Small intestine (tissue), 7 donors: Measurements from ENCODE around the gene TMEM41A. TPM values are rescaled to one million over a fixed set of nuclear protein-coding genes. Genes with fewer than 3 reads are reported as not detected.
"Not testable (repeated sequence)": the region's sequence is repeated elsewhere in the genome, so short reads cannot be mapped to it uniquely, and the experiment has no call there.

Source experiments
- DNase-seq, 2 donors: peaks; one replicate each; pipeline versions ENCODE4 v3.0.0 to v3.0.0-alpha.2; 2013
- FAIRE-seq: peaks from 2 replicates; lab custom pipeline; 2012; peaks lifted over from hg19 to GRCh38; lab: Jason Lieb, UNC
- H3K27ac ChIP-seq, 3 donors: one replicate each; pipeline ENCODE4 v1.5.1; 2013; ENCODE audit warnings: low read length in 2 of 3, mild to moderate bottlenecking in 2 of 3, control low read depth in 1 of 3, inconsistent platforms in 1 of 3, low read depth in 1 of 3, moderate library complexity in 1 of 3
- H3K27me3 ChIP-seq, 3 donors: one replicate each; pipeline ENCODE4 v1.6.1; 2013; ENCODE audit warnings: low read length in 3 of 3, inconsistent platforms in 1 of 3; ENCODE audit not compliant: control insufficient read depth in 3 of 3, insufficient read depth in 3 of 3
- H3K36me3 ChIP-seq, 3 donors: one replicate each; pipeline ENCODE4 v1.6.1; 2013; ENCODE audit warnings: low read length in 3 of 3, inconsistent platforms in 1 of 3, low read depth in 1 of 3, mild to moderate bottlenecking in 1 of 3, moderate library complexity in 1 of 3; ENCODE audit not compliant: control insufficient read depth in 3 of 3, insufficient read depth in 2 of 3
- H3K4me1 ChIP-seq, 3 donors: one replicate each; pipeline ENCODE4 v1.6.1; 2013; ENCODE audit warnings: low read length in 2 of 3, inconsistent platforms in 1 of 3, low read depth in 1 of 3, mild to moderate bottlenecking in 1 of 3, moderate library complexity in 1 of 3; ENCODE audit not compliant: control insufficient read depth in 3 of 3, insufficient read depth in 2 of 3
- H3K4me3 ChIP-seq, 3 donors: one replicate each; pipeline ENCODE4 v1.5.1; 2013; ENCODE audit warnings: low read length in 3 of 3, control low read depth in 1 of 3, inconsistent platforms in 1 of 3, low read depth in 1 of 3, mild to moderate bottlenecking in 1 of 3, moderate library complexity in 1 of 3
- H3K9me3 ChIP-seq, 2 donors: one replicate each; pipeline ENCODE4 v1.6.1; 2013; ENCODE audit warnings: low read depth in 1 of 2, low read length in 1 of 2; ENCODE audit not compliant: control insufficient read depth in 2 of 2, insufficient read depth in 1 of 2
- WGBS, 3 donors: extraction: QIAGEN DNeasy Blood & Tissue Kit; methylation state at CpG; one replicate each; pipeline ENCODE4 v1.1.7; 2013; 5-methylcytosine and 5-hydroxymethylcytosine counted together
- polyA plus RNA-seq, 4 donors: library from polyadenylated mRNA; stranded (reverse) in 3 of 4; unstranded in 1 of 4; fragments of 200-250 nt in 3 of 4; fragments of 120-200 nt in 1 of 4; gene quantifications; one replicate each; pipeline versions ENCODE4 v1.2.1 to v1.2.3, GENCODE V29; 2013
- donor health status: healthy with polysubstance abuse.
- donor health status: control.
- donor health status: control.
- donor health status: Bipolar disorder and iron deficiency.
- donor health status: healthy.

TMEM41A gene
- polyA plus RNA-seq, 4 donors = 20.5 to 75.1 (median 37.8) TPM

DNA sequence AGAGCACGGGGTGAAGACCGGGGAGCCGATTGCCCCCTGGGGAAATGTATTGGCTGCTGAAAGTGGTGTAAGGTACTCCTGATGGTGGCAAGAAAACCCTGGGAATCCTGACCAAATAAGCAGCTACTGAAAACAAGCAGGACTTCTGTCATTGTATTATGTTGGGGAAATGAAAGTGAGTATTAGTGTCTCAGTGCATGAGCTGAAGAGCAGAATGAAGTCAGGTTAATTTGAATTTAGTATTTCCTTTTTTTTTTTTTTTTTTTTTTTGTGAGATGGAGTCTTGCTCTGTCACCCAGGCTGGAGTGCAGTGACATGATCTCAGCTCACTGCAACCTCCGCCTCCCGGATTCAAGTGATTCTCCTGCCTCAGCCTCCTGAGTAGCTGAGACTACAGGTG is 32.7 kb downstream of the TMEM41A start:
- WGBS, 3 donors = 90 to 94% (median 93%) methylated on average over 5 of the region's 5 CpGs
- not testable (repeated sequence) for FAIRE-seq

DNA sequence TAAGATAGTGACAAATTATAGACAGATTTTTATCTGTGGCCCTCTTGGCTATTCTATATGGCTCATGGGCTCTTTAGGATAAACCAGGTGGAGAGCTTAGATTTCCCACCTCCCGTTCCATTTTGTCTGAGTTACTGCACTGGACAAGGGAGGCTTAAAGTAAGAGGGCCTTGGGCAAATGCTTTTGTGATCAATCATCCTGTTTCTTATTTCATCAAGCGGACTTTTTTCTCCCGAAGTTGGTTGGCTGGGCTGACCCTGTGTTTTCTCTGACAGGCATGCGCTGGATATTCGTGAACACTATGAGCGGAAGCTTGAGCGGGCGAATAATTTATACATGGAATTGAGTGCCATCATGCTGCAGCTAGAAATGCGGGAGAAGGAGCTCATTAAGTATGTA is 33.4 kb downstream of the TMEM41A start:
- DNase-seq = no peak
- H3K9me3 ChIP-seq = no peaks in the 10 kb centered on the region
- WGBS, 3 donors = 90 to 96% (median 95%) methylated on average over 9 of the region's 9 CpGs
- H3K27me3 ChIP-seq = no peaks in the 10 kb centered on the region
- H3K27ac ChIP-seq = no peak overlapping the region
- peaks cover 11 to 59% (median 21%) of the 10 kb centered on the region in 3 donors for H3K36me3 ChIP-seq
- H3K4me3 ChIP-seq = no peak overlapping the region
- no peak for FAIRE-seq
- H3K4me1 ChIP-seq = no peaks in the 10 kb centered on the region

More for the DNA sequence above, 32.7 kb downstream of the TMEM41A start:
- H3K4me1 ChIP-seq, DNase-seq, H3K4me3 ChIP-seq, H3K9me3 ChIP-seq, H3K27ac ChIP-seq, H3K27me3 ChIP-seq: not testable (repeated sequence)
- H3K36me3 ChIP-seq = peaks cover 11 to 59% (median 21%) of the 10 kb centered on the region in 3 donors

DNA sequence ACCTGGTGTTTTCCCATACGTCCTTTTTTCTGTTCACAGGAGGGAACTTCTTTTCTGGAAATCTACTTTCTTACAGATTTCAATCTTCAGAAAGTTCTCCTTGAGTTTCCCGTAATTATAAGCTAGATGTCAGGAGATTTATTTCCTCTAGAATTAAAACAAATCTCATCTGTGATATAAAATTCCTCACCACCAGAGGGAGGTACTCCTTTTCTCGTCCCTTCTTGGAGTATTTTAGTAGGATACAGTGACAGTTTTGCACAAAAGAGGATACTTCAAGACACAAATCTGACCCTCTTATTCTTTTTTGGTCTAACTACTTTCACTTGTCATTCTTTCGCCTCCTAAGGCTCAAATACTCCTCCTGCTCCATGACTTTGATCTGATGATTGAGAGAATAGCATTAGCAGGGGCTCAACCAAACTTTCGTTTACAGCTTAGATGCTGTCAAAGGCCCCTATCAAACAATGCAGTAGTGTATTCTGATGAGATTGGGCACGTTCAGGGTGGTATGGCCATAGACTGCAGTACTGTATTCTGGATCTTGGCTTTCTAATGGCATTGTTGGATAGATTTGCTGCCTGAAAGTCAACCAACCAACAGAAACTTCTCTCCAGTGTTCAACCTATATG is 38.0 kb downstream of the TMEM41A start:
- no peaks in the 10 kb centered on the region for H3K27me3 ChIP-seq
- peaks cover 5 to 57% (median 13%) of the 10 kb centered on the region in 3 donors for H3K36me3 ChIP-seq
- H3K4me1 ChIP-seq = no peaks in the 10 kb centered on the region
- no peak for FAIRE-seq
- H3K27ac ChIP-seq = no peak overlapping the region
- peak; percentile 16 to 35 for DNase-seq
- WGBS, 3 donors = 64 to 75% (median 70%) methylated on average over 6 of the region's 6 CpGs
- H3K9me3 ChIP-seq = no peaks in the 10 kb centered on the region
- H3K4me3 ChIP-seq = no peak overlapping the region

DNA sequence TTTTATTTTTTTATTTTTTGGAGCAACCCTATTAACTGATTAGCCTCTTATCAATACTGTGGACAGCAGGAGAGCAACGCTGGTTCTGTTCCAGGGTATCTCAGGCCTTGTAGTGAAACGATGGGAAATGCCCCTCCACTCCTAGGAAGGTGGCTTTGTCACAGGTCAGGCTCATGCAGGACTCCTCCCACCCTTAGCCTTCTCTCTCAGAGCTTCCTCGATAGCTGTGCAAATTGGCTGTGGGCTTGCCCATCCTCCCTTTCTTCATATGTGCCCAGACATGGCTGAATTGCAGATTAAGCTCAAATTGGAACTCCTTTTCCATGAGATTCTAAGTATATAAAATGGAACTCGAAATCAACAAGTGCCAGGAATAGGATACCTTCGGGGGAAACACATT is 38.5 kb downstream of the TMEM41A start:
- 78 to 83% (median 79%) methylated on average over 5 of the region's 5 CpGs for WGBS, 3 donors

DNA sequence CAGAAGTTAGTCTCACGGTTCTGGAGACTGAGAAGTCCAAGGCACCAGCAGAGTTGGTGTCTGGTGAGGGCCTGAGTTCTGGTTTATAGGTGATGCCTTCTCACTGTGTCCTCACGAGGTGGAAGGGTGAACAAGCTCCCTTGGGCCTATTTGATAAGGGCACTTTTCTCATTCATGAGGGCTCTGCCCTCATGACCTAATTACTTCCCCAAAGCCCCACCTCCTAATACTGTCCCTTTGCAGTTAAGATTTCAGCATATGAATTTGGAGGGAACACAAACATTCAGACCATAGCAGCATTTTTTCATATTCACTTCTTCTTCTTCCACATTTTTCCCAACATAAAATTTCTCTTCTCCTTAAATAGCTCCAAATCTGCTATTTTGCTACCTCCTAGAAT is 41.5 kb downstream of the TMEM41A start:
- Histone ChIP-seq H3K27me3 (no peaks in the 10 kb centered on the region), H3K27ac (no peak overlapping the region), H3K36me3 (peaks cover 0 to 43% (median 8%) of the 10 kb centered on the region in 3 donors), H3K4me1 (no peaks in the 10 kb centered on the region), H3K4me3 (no peak overlapping the region), H3K9me3 (no peaks in the 10 kb centered on the region)
- 80 to 85% (median 83%) methylated on average over 2 of the region's 2 CpGs for WGBS, 3 donors
- no peak for FAIRE-seq
- DNase-seq = no peak

More for the DNA sequence above, 38.5 kb downstream of the TMEM41A start:
- Histone ChIP-seq H3K27ac (no peak overlapping the region), H3K4me3 (no peak overlapping the region), H3K9me3 (no peaks in the 10 kb centered on the region), H3K36me3 (peaks cover 2 to 53% (median 10%) of the 10 kb centered on the region in 3 donors), H3K4me1 (no peaks in the 10 kb centered on the region), H3K27me3 (no peaks in the 10 kb centered on the region)
- DNase-seq (no peak), FAIRE-seq (no peak)

DNA sequence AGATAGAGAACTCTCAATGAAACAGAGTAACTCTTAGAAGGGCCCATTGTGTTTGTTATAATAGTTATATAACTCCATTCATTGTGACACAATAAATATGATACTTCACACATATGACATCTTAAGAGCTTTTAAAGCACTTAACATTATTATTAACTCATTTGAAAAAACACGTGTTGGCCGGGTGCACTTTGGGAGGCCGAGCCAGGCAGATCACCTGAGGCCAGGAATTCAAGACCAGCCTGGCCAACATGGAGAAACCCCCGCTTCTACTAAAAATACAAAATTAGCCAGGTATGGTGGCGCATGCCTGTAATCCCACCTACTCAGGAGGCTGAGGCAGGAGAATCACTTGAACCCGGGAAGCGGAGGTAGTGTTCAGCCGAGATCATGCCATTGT is 47.4 kb downstream of the TMEM41A start:
- H3K27ac ChIP-seq, FAIRE-seq, H3K4me3 ChIP-seq, H3K4me1 ChIP-seq, DNase-seq, H3K27me3 ChIP-seq, H3K9me3 ChIP-seq: not testable (repeated sequence)
- WGBS, 3 donors = 91 to 97% (median 93%) methylated on average over 8 of the region's 8 CpGs
- H3K36me3 ChIP-seq = peaks cover 0 to 31% (median 2%) of the 10 kb centered on the region in 3 donors

DNA sequence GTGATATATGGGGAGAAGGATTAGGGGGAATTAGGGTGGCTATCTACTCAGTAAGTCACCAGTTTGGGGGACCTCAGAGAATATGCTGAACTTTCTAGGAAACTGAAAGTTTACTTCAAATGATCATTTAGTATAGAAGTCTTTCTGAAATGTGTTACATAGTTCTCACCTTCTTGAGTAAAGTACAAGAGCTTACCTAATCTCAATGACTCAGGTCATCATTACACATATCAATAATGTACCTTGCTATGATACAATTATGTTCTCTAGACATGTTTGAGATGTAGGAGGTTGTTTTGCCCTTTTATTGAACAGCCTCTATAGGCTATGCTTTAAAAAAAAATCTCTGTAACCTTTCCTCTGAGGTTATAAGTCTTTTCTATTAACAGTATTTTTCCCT is 50.7 kb downstream of the TMEM41A start:
- H3K36me3 ChIP-seq = peaks cover 0 to 32% (median 6%) of the 10 kb centered on the region in 3 donors
- H3K4me3 ChIP-seq = no peak overlapping the region
- no peaks in the 10 kb centered on the region for H3K4me1 ChIP-seq
- DNase-seq (peak in 1 of 2 donors; percentile 35), FAIRE-seq (no peak)
- peak overlapping the region in 1 of 3 donors; percentile 30 for H3K27ac ChIP-seq
- no peaks in the 10 kb centered on the region for H3K27me3 ChIP-seq
- H3K9me3 ChIP-seq = no peaks in the 10 kb centered on the region

DNA sequence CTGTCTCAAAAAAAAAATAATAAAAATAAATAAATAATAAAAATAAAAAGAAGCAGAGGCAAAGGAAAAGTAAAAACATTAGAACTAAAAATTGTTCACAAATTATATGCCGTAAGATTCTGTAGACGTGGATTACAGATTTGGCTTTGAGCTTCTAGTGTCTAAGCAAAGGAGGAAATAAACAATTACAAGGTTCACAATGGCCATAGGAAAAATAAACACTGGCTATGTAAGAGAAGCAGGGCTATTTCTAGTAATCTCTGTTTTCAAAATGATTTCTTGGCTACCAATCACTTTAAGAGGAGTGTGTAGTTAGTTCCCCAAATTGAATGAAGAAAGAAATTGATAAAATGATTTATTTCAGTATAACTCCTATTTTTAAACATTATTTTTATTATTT is 54.5 kb downstream of the TMEM41A start:
- DNase-seq (no peak), FAIRE-seq (no peak)
- Histone ChIP-seq H3K4me1 (no peaks in the 10 kb centered on the region), H3K27me3 (no peaks in the 10 kb centered on the region), H3K36me3 (peaks cover 2 to 22% (median 6%) of the 10 kb centered on the region in 3 donors), H3K9me3 (no peaks in the 10 kb centered on the region), H3K27ac (no peak overlapping the region), H3K4me3 (no peak overlapping the region)
- WGBS, 3 donors = 85 to 92% (median 85%) methylated on average over 2 of the region's 2 CpGs

DNA sequence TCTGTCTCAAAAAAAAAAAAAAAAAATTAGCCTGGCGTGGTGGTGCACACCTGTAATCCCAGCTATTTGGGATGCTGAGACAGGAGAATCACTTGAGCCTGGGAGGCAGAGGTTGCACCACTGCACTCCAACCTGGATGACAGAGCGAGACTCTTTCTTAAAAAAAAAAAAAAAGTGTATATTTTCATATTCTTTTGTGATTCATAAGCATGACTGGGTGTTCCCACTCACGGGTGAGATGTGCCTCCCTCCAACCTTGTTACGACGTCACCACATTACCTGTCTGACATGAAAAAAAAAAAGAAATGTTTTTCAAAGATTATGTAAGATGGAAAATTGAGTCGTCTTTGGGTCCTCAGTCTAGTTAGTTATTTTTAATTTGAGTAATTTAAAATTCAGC is 56.8 kb downstream of the TMEM41A start:
- Histone ChIP-seq H3K27me3 (no peaks in the 10 kb centered on the region), H3K36me3 (peaks cover 4 to 24% (median 9%) of the 10 kb centered on the region in 3 donors), H3K4me1 (no peaks in the 10 kb centered on the region), H3K4me3 (no peak overlapping the region), H3K9me3 (no peaks in the 10 kb centered on the region), H3K27ac (no peak overlapping the region)
- DNase-seq (no peak), FAIRE-seq (no peak)
- WGBS, 3 donors = 91 to 95% (median 95%) methylated on average over 6 of the region's 6 CpGs
